Transverse colon (tissue), 4 donors: ENCODE measurements around the gene SMCO4. TPM values are rescaled to one million over a fixed set of nuclear protein-coding genes. Genes with fewer than 3 reads are reported as not detected.

ENCODE experiments used
- DNase-seq: peaks from one replicate; pipeline ENCODE4 v3.0.0-alpha.2; 2019
- H3K27ac ChIP-seq, 4 donors: fragments of 200-600 bp; sonication (generic); 2 replicates each; pipeline ENCODE4 v1.5.1; 2016 to 2018; ENCODE audit warnings: inconsistent platforms in 4 of 4
- H3K27me3 ChIP-seq: fragments of 200-600 bp; sonication (generic); 2 replicates; pipeline ENCODE4 v1.5.1; 2017; ENCODE audit warnings: inconsistent platforms
- H3K36me3 ChIP-seq, 4 donors: fragments of 200-600 bp; sonication (generic); 2 replicates each; pipeline ENCODE4 v1.5.1; 2017 to 2019; ENCODE audit warnings: inconsistent platforms in 4 of 4
- H3K4me1 ChIP-seq, 4 donors: fragments of 200-600 bp; sonication (generic); 2 replicates each; pipeline ENCODE4 v1.5.1; 2017 to 2020; ENCODE audit warnings: inconsistent platforms in 4 of 4
- H3K4me3 ChIP-seq, 4 donors: fragments of 200-600 bp; sonication (generic); 1 replicate in 1 of 4; 2 replicates in 3 of 4; pipeline versions ENCODE4 v1.5.1 to v1.6.1; 2017 to 2019; ENCODE audit warnings: inconsistent platforms in 4 of 4
- H3K9me3 ChIP-seq, 2 donors: fragments of 200-600 bp; sonication (generic); 2 replicates each; pipeline ENCODE4 v1.5.1; 2017 to 2019; ENCODE audit warnings: inconsistent platforms in 2 of 2
- CTCF ChIP-seq, 5 experiments: fragments of 200-600 bp in 3 of 5; fragments of 450-650 bp in 2 of 5; sonication (generic) in 3 of 5; IDR thresholded peaks; 1 replicate in 2 of 5; 2 replicates in 3 of 5; pipeline ENCODE4 v1.5.1; 2016 to 2017; ENCODE audit warnings: antibody characterized with exemption in 5 of 5, inconsistent platforms in 3 of 5, mild to moderate bottlenecking in 2 of 5, moderate library complexity in 1 of 5
- EP300 ChIP-seq: sonication (generic); formaldehyde crosslinking; IDR thresholded peaks from one replicate; pipeline ENCODE4 v1.6.1; 2017; ENCODE audit warnings: antibody characterized with exemption, low read depth
- POLR2A ChIP-seq: fragments of 450-650 bp; IDR thresholded peaks from one replicate; pipeline ENCODE4 v1.6.1; 2016; ENCODE audit warnings: antibody characterized with exemption, mild to moderate bottlenecking, moderate library complexity
- POLR2AphosphoS5 ChIP-seq, 3 donors: sonication (generic); formaldehyde crosslinking; IDR thresholded peaks; one replicate each; pipeline ENCODE4 v1.6.1; 2016; ENCODE audit warnings: antibody characterized with exemption in 3 of 3
- WGBS, 2 donors: methylation state at CpG; one replicate each; pipeline ENCODE4 v1.1.5; 2018; ENCODE audit warnings: low coverage in 1 of 2; 5-methylcytosine and 5-hydroxymethylcytosine counted together
- in situ Hi-C, 4 donors: fragments of 200-750 bp; cut with MboI; loops; one replicate each; pipeline versions ENCODE4 v1.15.0 to v1.15.1; 2017; ENCODE audit warnings: low sequenced_read_pairs in 3 of 4, low pct_ligation_motif_present in 1 of 4, low pct_unique_long_range_greater_than_20kb in 1 of 4
- intact Hi-C: fragments of 100-400 bp; cut with DNase I; formaldehyde crosslinking; loops from one replicate; pipeline ENCODE4 v1.15.1; 2023; ENCODE audit warnings: low total_unique reads
- total RNA-seq, 4 donors: library from RNA; depleted of rRNA; stranded (reverse); fragments of >200 nt; gene quantifications; one replicate each; pipeline ENCODE4 v1.1.0, GENCODE V29; 2016

The SMCO4 gene
- total RNA-seq, 4 donors from 2014 or later: 33.3 to 80.4 (median 37.0) TPM; not detected in 1

- Histone ChIP-seq H3K4me3 (no peak overlapping the region), H3K36me3 (no peaks in the 10 kb centered on the region), H3K27me3 (no peaks in the 10 kb centered on the region), H3K9me3 (no peaks in the 10 kb centered on the region), H3K27ac (no peak overlapping the region), H3K4me1 (peaks cover 0 to 6% (median 0%) of the 10 kb centered on the region in 4 donors)
- TF ChIP-seq POLR2A (no peak), EP300 (no peak), CTCF (IDR thresholded peaks at IDR 0.05) (no peak), POLR2AphosphoS5 (IDR thresholded peaks at IDR 0.05) (no peak)
- intact Hi-C loops (no loop called here), in situ Hi-C loops (no loop called here)
- DNase-seq: no peak
- WGBS, 2 donors: 91% methylated on average over 3 of the region's 3 CpGs
These were observed 25.1 kb downstream of the SMCO4 start for GRCh38 chr11:93518081-93518480.

- TF ChIP-seq POLR2A (no peak), EP300 (no peak), CTCF (IDR thresholded peaks at IDR 0.05) (no peak), POLR2AphosphoS5 (IDR thresholded peaks at IDR 0.05) (no peak)
- no peak for DNase-seq
- intact Hi-C loops (no loop called here), in situ Hi-C loops (no loop called here)
- 88 to 97% methylated on average over 3 to 4 of the region's 4 CpGs for WGBS, 2 donors
- H3K27ac ChIP-seq: no peak overlapping the region
- peaks cover 0 to 6% (median 0%) of the 10 kb centered on the region in 4 donors for H3K4me1 ChIP-seq
- H3K36me3 ChIP-seq: no peaks in the 10 kb centered on the region
- no peaks in the 10 kb centered on the region for H3K27me3 ChIP-seq
- H3K9me3 ChIP-seq: no peaks in the 10 kb centered on the region
- no peak overlapping the region for H3K4me3 ChIP-seq
These were observed 25.6 kb downstream of the SMCO4 start for GRCh38 chr11:93517611-93518010.

- no peak for DNase-seq
- Histone ChIP-seq H3K27ac (no peak overlapping the region), H3K36me3 (no peaks in the 10 kb centered on the region), H3K4me1 (peaks cover 0 to 6% (median 0%) of the 10 kb centered on the region in 4 donors), H3K4me3 (no peak overlapping the region), H3K27me3 (no peaks in the 10 kb centered on the region), H3K9me3 (no peaks in the 10 kb centered on the region)
- intact Hi-C loops (no loop called here), in situ Hi-C loops (no loop called here)
- 86 to 94% methylated on average over 4 of the region's 4 CpGs for WGBS, 2 donors
- no peak for TF ChIP-seq EP300
These were observed 26.1 kb downstream of the SMCO4 start for GRCh38 chr11:93517041-93517440.

- no peak overlapping the region for H3K27ac ChIP-seq
- in situ Hi-C loops: no loop called here
These were observed 27.7 kb downstream of the SMCO4 start for GRCh38 chr11:93515441-93516025.

More at GRCh38 chr11:93515441-93516025, 27.7 kb downstream of the SMCO4 start:
- TF ChIP-seq POLR2A (no peak), POLR2AphosphoS5 (IDR thresholded peaks at IDR 0.05) (no peak), CTCF (IDR thresholded peaks at IDR 0.05) (no peak), EP300 (no peak)
- H3K4me3 ChIP-seq: no peak overlapping the region
- no peak for DNase-seq
- peaks cover 0 to 6% (median 0%) of the 10 kb centered on the region in 4 donors for H3K4me1 ChIP-seq
- no peaks in the 10 kb centered on the region for H3K27me3 ChIP-seq
- H3K9me3 ChIP-seq: no peaks in the 10 kb centered on the region
- intact Hi-C loops: no loop called here
- 75 to 82% methylated on average over 3 to 5 of the region's 5 CpGs for WGBS, 2 donors
- no peaks in the 10 kb centered on the region for H3K36me3 ChIP-seq
